Peyer's patch (tissue), 4 donors: ENCODE results near the gene RPL3. TPM values are rescaled to one million over a fixed set of nuclear protein-coding genes. Genes with fewer than 3 reads are reported as not detected.

Source experiments
- DNase-seq, 3 donors: peaks; one replicate each; pipeline ENCODE4 v3.0.0-alpha.2; 2017 to 2019
- H3K27ac ChIP-seq, 4 donors: fragments of 200-600 bp; sonication (generic); one replicate each; pipeline ENCODE4 v1.5.1; 2016 to 2019
- H3K27me3 ChIP-seq, 2 donors: fragments of 200-600 bp; sonication (generic); one replicate each; pipeline ENCODE4 v1.5.1; 2019
- H3K36me3 ChIP-seq, 3 donors: fragments of 200-600 bp; sonication (generic); one replicate each; pipeline ENCODE4 v1.5.1; 2016 to 2019
- H3K4me1 ChIP-seq, 4 donors: fragments of 200-600 bp; sonication (generic); one replicate each; pipeline ENCODE4 v1.5.1; 2016 to 2019
- H3K4me3 ChIP-seq, 4 donors: fragments of 200-600 bp; sonication (generic); 1 replicate in 3 of 4; 2 replicates in 1 of 4; pipeline ENCODE4 v1.5.1; 2016 to 2019; ENCODE audit warnings: mild to moderate bottlenecking in 1 of 4
- H3K9me3 ChIP-seq, 4 donors: fragments of 200-600 bp; sonication (generic); one replicate each; pipeline ENCODE4 v1.5.1; 2016 to 2019; ENCODE audit warnings: mild to moderate bottlenecking in 1 of 4
- POLR2A ChIP-seq, 2 donors: fragments of 450-650 bp; IDR thresholded peaks; one replicate each; pipeline ENCODE4 v1.5.1; 2017; ENCODE audit warnings: antibody characterized with exemption in 2 of 2, mild to moderate bottlenecking in 2 of 2, moderate library complexity in 2 of 2
- total RNA-seq, 4 donors: library from RNA; depleted of rRNA; stranded (reverse); fragments of >200 nt; gene quantifications; one replicate each; pipeline ENCODE4 v1.1.0, GENCODE V29; 2016
- TF ChIP-seq, protein P1 (sequence below), 6 experiments: fragments of 450-650 bp in 4 of 6; fragments of 200-600 bp in 2 of 6; sonication (generic) in 1 of 6; IDR thresholded peaks; one replicate each; pipeline ENCODE4 v1.5.1; 2017 to 2019; ENCODE audit warnings: antibody characterized with exemption in 6 of 6, mild to moderate bottlenecking in 3 of 6, moderate library complexity in 1 of 6

RPL3 gene
- total RNA-seq, 4 donors from 2014 or later: 736 to 1,914 (median 1,266) TPM

DNA sequence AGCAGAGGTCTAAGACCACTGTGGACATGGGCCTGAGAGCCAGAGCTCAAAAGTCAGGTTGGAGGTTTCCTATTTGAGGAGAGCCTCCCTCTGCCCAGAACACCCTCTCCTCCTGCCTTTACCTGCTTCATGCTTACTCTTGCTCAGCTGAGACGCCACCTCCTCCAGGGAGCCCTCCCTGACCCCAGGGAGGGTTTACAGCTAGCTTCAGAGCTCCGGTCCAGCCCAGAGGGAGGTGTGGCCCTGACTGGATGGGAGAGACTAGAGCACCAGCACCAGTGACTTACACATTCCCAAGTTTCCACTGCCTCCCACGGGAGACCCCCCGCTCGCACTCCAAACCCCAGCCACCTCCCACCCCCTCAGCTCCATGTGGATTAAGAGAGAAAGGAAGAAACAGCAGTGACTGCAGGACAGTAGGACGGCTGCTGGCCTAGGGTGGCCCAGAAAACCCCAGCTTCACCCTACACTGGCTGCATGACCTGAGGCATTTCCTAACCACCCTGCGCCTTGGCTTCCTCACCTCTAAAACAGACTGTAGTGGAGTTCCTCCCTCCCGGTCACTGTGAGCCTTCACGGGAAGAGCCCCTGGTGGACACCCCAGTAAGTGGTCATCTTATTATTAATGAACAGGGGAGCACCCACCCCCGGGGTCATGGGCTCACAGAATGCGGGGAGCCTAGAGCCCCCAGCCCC, 50.2 kb downstream of the RPL3 start:
- no peak for TF ChIP-seq POLR2A (IDR thresholded peaks at IDR 0.05)
- TF ChIP-seq, protein P1, sequence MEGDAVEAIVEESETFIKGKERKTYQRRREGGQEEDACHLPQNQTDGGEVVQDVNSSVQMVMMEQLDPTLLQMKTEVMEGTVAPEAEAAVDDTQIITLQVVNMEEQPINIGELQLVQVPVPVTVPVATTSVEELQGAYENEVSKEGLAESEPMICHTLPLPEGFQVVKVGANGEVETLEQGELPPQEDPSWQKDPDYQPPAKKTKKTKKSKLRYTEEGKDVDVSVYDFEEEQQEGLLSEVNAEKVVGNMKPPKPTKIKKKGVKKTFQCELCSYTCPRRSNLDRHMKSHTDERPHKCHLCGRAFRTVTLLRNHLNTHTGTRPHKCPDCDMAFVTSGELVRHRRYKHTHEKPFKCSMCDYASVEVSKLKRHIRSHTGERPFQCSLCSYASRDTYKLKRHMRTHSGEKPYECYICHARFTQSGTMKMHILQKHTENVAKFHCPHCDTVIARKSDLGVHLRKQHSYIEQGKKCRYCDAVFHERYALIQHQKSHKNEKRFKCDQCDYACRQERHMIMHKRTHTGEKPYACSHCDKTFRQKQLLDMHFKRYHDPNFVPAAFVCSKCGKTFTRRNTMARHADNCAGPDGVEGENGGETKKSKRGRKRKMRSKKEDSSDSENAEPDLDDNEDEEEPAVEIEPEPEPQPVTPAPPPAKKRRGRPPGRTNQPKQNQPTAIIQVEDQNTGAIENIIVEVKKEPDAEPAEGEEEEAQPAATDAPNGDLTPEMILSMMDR (IDR thresholded peaks at IDR 0.05): no peak
- Histone ChIP-seq H3K4me3 (no peak overlapping the region), H3K27me3 (no peaks in the 10 kb centered on the region), H3K4me1 (no peaks in the 10 kb centered on the region), H3K36me3 (no peaks in the 10 kb centered on the region), H3K9me3 (no peaks in the 10 kb centered on the region), H3K27ac (no peak overlapping the region)
- no peak for DNase-seq

DNA sequence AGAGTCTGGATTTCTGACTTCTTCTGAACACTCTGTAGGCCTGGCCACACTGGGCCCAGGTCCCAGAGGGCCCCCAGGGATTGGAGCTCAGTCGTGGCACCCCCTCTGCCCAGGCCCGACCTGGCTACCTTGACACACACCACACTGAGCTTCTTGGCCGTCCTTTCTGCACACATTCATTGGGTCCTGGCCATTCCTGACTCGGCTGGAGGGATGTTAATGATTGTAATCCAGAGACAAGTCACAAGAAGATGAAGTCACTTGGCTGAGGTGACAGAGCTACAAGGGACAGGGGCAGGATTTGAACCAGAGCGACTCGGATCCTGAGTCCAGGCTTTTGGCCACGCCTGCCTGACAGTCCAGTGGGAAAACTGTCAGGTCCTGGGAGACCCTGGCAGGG, 50.8 kb downstream of the RPL3 start:
- no peaks in the 10 kb centered on the region for H3K4me1 ChIP-seq
- TF ChIP-seq, protein P1 (IDR thresholded peaks at IDR 0.05): no peak
- no peak for TF ChIP-seq POLR2A (IDR thresholded peaks at IDR 0.05)
- DNase-seq: no peak
- H3K36me3 ChIP-seq: no peaks in the 10 kb centered on the region
- H3K4me3 ChIP-seq: no peak overlapping the region
- H3K9me3 ChIP-seq: no peaks in the 10 kb centered on the region
- no peak overlapping the region for H3K27ac ChIP-seq
- H3K27me3 ChIP-seq: no peaks in the 10 kb centered on the region

DNA sequence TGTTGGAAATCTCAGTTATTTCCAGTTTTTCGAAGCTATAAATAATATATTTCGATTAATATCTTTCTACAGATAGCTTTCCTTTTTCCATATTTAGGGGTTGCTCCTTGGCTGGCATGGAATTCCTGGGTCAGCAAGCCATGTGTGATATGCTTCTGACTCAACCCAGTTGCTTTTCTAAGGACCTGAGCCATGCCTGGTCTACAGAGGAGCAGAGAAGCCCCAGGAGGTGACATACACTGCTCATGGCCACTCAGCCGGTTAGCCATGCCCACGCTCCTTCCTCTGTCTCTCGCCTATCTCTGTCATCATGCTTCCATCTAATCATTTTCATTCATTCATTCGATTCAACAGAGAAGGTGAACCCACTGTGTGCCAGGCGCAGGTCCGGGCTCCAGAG, 51.4 kb downstream of the RPL3 start:
- DNase-seq: no peak
- Histone ChIP-seq H3K4me1 (no peaks in the 10 kb centered on the region), H3K27me3 (no peaks in the 10 kb centered on the region), H3K36me3 (no peaks in the 10 kb centered on the region), H3K9me3 (no peaks in the 10 kb centered on the region), H3K4me3 (no peak overlapping the region), H3K27ac (no peak overlapping the region)
- no peak for TF ChIP-seq POLR2A (IDR thresholded peaks at IDR 0.05)
- TF ChIP-seq, protein P1 (IDR thresholded peaks at IDR 0.05): no peak

DNA sequence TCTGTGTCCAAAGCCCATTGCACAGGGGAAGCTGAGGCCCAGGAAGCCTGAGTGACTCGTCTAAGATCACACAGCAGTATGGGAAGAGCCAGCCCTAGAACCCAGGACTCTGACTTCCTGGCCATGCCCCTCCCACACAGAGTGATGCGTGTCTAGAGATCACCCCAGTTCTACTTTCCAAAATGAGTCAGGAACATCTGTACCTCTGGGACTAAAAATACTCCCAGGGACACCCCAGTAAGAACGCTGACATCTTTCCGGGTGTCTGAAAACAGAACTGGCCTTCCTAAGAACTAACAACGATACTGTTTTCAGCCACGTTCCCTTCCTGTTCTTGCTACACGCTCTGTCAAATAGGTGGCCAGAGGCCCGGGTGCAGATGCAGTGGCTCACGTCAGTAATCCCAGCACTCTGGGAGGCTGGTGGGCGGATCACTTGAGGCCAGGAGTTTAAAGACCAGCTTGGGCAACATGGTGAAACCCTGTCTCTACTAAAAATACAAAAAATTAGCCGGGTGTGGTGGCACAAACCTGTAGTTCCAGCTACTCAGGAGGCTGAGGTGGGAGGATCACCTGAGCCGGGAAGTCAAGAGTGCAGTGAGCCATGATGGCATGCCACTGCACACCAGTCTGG, 52.9 kb downstream of the RPL3 start:
- no peak for TF ChIP-seq POLR2A (IDR thresholded peaks at IDR 0.05)
- TF ChIP-seq, protein P1 (IDR thresholded peaks at IDR 0.05): no peak
- no peak overlapping the region for H3K4me3 ChIP-seq
- no peak for DNase-seq
- H3K4me1 ChIP-seq: no peaks in the 10 kb centered on the region
- H3K9me3 ChIP-seq: peaks cover 0 to 7% (median 3%) of the 10 kb centered on the region in 4 donors
- H3K27me3 ChIP-seq: no peaks in the 10 kb centered on the region
- no peaks in the 10 kb centered on the region for H3K36me3 ChIP-seq
- H3K27ac ChIP-seq: peak overlapping the region in 1 of 4 donors; percentile 31

DNA sequence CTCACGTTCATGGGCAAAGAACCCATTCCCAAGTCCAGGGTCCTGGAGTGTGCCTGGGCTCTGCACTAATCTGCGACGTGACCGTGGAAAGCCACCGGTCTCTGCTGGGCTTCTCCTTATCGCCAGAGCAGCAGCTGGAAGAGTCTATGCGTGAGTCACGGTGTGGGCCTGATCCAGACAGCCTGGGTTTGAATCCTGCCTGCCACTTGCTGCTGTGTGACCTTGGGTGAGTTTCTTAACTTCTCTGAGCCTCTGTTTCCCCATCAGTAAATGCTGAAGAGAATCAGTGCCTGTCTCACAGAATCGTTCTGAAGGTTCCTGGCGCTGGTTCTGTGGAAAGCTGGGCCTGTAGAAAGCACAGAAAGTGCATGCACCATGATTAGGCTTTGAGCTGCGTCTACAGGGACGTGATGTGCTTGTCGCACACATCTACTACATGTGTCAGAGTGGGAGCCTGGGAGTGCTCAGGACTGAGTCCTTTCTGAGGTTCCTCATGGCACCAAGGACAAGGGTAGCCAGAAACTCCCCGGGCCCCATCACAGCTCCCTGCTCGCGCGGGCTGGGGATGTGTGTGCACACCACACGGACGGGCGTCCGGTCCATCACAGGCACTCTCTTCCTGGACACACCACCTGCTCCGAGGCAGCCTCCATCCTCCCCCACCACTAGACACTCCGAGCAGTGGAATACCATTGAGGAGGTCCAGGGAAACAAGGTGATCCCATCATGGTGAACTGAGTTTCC, 54.1 kb downstream of the RPL3 start:
- Histone ChIP-seq H3K27ac (peak overlapping the region in 1 of 4 donors; percentile 30), H3K4me1 (no peaks in the 10 kb centered on the region), H3K9me3 (peaks cover 0 to 10% (median 4%) of the 10 kb centered on the region in 4 donors), H3K36me3 (no peaks in the 10 kb centered on the region), H3K27me3 (no peaks in the 10 kb centered on the region), H3K4me3 (no peak overlapping the region)
- no peak for DNase-seq
- TF ChIP-seq, protein P1 (IDR thresholded peaks at IDR 0.05): no peak
- no peak for TF ChIP-seq POLR2A (IDR thresholded peaks at IDR 0.05)
